A204.1 (cell line): Measurements from ENCODE around the gene EVL.

Experiments
- FAIRE-seq: peaks from 2 replicates; lab custom pipeline; 2012; peaks lifted over from hg19 to GRCh38; lab: Jason Lieb, UNC

EVL gene

DNA sequence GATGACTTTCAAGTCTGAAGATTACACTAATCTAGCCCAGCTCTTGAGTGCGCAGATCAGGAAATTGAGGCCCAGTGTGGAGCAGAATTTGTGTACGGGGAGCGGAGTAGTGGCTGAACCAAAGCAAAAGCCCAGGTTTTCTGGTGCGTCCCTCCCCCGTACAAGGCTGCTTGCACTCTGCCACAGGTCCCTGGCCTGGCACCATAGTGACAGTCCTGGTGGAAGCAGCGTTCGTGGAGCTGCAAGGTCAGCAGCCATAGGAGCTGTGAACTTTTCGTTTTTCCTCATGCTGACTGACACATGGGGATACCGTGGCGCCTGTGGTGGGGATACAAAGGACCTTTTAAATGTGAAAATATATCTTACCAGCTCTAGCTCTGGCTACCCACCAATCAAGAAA is 1.7 kb downstream of the EVL start:
- no peak for FAIRE-seq

DNA sequence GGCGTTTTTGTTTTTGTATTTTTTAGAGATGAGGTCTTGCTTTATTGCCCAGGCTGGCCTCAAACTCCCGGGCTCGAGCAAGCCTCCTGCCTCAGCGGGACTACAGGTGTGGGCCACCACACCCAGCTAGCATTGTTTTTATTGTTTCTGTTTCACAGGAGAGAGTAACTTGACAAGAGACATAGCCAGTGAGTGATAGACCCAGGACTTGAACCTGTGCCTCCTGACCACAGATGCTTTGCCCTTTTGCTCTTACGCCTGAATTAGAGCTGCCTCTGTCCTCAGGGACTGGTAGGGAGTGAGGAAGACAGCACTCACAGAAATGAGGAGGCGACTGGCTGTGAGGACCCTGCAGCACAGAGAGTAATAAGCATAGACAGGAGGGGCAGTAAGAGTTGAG is 2.3 kb downstream of the EVL start:
- no peak for FAIRE-seq

DNA sequence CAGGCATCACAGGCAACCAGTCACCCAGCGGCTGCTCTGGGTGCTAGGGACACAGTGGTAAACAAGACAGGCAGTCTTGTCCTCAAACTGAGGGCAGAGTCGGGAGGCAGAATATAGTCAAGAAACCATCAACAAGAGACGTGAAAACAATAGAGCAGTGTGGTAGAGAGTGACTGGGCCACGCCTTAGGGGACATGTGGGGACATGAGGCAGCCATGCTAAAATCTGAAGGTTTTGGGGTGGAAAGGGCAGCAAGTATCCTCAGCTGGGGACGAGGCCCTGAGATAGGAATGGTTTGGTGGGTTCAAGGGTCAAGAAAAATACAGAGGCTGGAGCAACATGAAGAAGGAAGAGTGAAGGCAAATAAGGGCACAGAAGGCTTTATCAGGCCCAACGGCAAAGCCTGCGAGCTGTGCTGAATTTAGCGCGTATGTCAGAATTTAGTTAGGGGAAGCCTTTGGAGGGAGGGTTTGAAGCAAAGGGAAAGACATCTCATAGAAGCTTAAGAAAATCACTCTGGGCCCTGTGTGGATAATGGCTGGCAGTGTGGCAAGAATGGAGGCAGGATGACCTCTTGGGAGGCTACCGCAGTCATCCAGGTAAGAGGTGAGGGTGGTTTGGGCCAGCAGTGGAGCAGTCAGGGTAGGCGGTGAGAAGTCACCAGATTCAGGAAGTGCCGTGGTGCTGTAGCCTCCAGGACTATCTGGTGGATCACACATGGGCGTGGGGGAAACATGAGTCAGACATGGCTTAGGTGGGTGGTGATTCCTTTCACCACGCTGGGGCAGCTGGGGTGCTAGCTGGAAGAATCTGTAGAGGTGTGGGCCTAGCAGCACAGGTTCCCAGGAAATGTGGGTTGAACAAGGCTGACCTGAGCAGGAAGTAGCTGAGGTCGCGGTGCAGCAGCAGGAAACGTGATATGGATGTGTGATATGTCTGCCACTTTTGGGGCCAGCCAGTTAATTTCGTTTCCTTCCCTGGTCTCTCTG is 3.0 kb downstream of the EVL start:
- no peak for FAIRE-seq

DNA sequence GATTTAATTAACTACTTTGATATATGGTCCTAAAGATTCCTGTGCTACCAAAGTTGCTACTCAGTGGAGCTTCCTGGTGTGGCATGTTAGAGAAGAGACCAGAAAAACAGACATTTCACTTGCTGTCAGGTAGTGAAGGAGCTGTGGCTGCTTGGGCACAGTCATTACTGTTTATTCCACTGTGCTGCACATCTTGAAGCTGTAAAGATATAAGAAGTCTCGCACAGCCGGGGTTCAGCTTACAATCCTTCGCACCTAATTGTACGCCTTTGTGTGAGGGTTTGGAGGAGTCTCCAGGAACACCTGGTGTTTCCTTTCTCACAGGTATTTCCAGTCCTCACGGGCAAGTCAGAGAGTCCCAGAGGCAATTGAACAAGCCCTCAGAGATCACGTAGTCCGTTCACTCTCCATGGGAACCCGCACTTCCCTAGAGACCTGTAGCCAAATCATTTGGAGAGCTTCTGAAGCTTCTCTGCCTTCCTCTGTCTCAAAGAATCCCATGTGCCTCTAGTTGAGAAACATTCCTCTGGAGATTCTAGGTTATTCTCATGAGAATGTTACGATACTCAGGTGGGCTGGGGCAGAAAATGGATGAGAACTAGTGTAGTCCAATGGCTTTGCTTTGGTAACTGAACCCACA is 4.1 kb downstream of the EVL start:
- FAIRE-seq, result no peak

DNA sequence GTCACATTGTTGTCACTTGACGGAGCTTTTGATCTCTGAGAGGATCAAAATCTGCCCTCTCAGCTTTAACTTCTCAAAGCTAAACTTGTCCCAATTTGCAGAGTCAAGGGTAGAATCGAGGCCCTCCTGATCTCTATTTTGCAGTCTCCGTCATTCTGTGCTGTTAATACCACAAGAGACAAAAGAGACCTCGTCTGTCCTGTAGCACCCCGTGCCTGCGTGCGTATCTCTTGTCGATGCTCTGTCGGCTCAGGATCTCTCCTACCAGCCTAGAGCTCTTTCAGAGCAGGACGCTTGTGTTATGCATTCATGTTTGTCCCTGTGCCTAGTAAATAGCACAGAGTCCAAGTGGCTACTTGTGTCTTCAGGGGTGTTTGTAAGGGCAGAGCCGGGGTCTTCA is 5.1 kb downstream of the EVL start:
- FAIRE-seq, result no peak

DNA sequence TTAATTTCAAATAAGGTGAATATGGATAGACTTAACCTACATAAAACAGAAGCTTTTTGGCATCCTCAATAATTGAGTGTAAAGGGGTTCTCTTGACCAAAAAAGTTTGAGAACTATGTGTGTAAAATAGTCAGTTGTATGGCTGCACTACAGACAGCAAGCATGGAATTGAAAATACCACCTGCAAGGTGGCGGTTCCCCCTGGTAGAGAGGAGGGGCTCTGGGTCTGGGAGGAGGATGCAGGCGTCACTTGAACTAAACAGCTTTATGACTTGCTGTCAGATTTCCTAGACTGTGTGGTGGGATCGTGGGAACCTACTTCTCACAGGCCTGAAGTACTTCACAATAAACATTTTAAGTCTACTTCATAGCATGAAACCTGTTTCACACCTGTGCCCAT is 6.3 kb downstream of the EVL start:
- FAIRE-seq, result no peak

DNA sequence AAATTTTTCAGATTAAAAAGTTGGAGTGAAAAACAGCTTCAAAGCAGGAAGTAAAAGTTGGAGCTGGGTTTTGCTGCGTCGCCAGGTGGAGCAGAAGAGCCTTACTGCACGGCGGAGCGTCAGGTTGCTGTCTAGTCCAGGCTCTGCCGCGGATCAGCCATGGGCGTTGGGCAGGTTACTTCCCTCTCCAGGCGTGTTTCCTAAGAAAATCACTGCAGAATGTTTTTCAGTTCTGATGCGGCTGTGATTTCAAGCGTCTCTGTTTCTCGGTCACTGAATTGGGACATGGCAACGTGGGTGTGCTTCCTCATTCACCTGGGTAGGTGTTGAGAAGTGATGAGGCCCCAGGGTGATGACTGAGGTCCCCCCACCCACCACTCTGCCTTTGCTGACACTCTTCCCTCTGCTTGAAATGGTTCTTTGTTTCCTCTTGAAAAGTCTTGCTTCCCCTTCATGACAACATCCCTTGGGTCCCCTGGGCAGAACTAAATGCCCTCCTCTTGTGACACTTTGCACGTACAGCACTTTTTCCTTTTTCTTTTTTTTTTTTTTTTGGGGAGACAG is 7.6 kb downstream of the EVL start:
- FAIRE-seq, result no peak

DNA sequence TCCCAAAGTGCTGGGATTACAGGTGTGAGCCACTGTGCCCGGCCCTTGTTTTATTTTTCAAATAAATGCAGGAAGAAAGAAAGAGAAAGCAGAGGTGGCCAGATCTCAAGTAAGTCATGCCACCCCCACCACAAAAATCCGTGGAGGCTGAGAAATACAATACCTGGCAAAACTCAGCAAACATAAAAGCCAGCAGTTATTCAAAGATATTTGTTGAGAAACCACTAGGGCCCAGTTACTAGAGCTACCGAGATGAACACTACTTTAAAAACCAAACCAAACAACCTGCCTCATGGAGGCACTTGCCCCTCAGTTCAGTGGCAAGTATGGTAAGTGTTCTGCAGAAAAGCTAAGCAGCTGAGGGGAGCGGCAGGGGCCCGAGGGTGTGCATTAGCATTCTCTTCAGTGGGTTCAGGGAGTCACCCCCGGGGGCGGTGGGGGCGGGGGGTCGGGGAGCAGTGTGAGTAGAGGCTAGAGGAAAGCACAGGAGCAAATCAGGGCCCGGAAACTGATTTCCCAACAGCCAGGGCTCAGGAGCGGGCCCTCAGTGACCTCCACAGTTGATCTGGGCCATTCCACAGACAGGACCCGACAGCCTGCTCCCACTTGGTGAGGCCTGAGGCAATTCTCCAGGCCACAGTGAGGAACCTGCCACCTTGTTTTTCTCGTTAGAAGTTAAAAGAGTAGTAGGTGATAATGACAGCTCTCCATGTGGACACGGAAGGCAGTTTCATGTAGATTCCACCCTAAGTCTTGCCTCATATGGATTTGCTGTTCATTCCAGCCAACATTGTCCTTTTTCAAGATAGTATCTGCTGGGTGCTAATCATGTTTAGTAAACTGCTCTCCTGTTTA is 8.6 kb downstream of the EVL start:
- FAIRE-seq, result no peak

DNA sequence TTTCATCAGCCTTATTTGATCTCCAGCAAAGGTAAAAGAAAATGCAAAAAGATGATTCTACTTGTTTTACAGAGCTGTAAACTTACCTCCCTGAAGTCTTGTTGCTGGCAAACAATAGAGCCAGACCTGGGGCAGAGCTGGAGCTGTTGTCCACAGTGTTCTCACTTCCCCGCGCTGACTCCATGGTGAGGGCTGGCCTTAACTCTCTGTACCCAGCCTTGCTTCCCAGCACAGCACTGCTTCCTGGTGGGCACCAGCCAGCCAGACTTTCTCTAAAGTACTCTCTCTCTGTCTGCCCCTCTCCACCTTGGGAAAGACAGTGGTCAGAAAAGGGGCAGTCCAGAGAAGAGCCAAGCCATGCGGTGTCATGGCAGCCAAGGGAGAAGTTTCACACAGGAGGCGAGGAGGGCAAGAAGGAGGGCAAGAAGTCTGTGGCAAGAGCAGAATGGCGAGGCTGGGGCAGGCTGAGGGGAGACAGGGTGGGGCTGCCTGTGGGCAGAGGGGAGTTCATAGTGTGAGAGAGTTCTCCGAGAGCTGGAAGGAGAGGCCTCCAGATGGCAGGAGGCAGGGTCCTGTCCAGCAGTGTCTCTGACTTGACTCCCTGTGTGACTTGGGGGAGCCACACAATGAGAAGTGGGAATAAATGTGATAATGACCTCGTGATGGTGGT is 9.3 kb downstream of the EVL start:
- FAIRE-seq, result no peak

DNA sequence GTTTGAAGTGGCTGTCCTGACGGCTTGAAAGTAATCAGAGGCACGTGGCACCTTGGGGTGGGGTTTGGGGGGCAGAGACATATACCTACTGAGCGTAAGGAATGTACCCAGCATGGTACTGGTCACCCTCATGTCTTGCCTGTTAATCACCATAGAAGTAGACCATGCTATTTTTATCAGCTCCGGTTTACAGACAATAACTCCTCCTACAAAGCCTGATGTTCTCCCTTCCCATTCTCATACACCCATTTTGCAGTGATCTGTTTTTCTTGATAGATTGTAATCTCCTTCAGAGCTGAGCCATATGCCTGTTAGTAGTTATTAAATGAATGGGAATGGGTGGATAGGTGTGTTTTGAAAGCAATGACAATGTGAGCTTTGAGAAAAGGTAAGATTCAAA is 10.5 kb downstream of the EVL start:
- FAIRE-seq, result no peak

DNA sequence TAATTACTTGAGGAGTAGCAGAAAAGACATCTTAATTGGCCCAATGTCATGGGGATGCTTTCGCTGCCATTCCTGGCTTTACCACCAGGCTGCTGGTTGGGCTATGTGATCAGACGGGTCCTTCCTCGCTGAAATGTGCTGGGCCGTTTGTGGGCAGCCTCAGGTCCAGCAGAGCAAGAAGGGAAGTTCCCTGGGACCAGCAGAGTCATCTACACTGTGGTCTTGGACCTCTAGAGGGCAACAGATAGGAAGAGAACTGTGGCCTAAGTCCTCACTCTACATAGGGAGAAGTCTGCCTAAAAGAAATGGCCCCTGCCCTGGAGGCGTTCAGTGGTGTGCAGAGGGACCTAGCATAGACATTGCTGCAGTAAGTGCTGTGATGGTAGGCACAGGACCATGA is 10.9 kb downstream of the EVL start:
- no peak for FAIRE-seq

DNA sequence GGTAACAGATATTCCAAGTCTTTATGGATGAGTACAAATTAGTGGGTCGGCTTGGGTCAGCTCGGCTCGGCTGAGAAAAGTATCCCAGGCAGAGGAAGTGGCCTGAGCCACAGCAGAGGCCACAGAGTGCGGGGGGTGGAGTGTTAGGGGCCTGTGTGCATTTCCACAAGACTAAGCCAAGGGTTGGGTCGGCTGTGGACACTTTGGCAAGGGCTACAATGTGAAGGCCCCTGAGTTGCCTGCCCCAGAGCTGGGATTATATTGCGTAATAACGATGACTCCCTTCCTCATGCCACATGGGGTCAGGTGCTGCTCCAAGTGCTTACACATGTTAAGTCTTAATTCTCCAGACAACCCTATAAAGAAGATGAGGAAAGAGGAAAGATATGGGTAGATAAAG is 11.4 kb downstream of the EVL start:
- no peak for FAIRE-seq

DNA sequence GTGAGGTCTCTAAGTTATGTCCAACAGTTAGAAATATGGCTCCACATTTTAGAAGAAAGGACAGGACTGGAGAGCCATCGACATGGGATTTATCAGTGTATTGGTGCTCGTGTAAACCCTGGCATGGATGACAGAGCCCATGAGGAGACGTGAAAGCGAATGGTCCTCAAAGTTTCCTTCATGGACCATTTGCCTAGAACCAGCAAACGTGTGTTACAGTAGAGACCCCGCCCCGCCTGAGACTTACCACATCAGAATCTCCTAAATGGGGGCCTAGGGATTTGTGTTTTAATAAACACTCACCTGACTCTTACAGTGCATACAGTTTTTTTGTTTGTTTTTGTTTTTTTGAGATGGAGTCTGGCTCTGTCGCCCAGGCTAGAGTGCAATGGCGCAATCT is 12.2 kb downstream of the EVL start:
- no peak for FAIRE-seq

DNA sequence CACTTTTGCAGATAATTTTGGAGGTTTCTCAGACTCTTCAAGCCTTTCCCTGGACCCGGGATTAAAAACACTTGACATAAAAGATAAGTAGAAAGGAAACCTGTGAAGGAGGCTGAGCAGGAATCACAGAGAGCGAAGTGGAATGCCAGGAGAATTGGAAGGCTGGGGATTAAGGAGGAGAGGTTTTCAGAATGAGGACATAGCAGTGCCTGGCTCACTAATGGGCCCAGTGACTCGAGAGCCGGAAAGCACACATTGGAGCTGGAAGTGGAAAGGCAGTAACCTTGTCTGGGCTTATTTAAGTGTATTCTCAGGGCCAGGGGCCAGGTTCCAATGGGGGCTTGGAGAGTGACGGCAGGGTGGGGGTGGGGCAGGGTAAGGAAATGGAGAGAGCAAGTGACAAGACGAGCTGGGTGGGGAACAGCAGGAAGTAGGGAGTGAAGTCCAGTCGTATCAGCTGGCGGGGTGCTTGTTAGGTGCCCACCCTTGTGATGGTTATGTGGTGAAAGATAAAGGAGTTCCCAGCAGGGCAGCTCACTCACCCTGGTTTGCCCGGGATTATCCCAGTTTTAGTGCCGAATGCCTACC is 13.1 kb downstream of the EVL start:
- no peak for FAIRE-seq

DNA sequence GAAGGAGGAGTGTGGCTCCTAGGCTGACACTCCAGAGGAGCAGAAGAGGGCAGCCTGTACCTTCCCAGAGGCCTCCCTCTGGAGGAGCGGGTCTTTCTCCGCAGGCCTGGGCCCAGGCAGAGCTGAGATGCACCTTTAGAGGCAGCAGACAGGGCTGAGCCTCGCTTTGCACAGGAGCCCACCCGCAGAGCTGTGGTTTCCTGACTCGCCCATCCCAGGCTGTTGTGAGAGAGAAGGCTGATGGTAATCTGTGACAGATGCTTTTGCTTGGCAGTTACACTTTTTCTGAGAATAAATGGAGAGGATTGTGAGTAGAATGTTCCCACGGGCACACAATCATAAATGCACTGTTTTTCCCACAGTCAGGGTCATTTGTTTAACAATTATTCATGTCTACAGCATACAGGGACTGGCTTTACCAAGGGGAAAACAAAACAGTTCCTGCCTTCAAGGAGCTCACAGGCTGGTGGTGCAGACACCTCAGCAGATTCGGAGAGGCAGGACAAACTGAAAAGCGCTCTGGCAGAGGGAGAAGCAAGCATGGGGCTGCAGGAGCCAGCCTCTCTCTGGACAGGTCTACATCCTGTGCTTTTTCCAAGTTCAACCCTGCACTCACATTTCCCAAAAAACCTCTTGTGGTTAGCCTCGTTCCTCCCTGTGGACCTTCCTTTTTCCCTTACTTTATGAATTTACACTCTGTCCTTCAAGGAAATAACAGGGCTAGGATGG is 13.9 kb downstream of the EVL start:
- FAIRE-seq, result no peak

DNA sequence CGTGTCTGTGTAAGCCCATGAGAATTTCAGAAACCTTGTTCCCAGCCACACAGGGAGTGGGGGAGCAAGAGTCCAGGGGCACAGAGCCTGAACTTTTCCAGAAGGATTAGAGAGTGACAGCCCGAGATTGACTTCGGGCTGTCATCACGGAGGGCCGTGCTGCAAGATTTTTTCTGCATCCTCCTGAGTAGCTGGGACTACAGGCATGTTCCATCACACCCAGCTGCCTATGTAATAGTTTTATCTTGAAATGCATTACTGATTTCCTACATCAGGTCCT is 14.4 kb downstream of the EVL start:
- FAIRE-seq, result no peak

DNA sequence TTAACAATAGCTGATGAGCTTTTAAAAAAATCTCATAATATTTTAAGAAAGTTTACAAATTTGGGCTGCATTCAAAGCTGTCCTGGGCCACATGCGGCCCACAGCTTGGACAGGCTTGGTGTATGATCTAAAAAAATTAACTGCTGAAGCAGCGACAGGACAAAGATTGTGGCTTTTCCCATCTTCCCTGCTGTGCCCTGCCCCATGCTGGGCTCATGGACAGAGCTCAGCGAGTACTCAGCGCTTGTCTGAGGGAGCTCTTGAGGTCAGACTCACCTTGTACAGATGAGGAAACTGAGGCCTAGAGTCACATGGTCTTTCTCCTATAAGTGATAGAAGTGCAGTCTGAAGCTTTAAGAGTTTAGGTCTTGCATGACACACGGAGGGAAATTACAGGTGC is 15.0 kb downstream of the EVL start:
- FAIRE-seq, result no peak

DNA sequence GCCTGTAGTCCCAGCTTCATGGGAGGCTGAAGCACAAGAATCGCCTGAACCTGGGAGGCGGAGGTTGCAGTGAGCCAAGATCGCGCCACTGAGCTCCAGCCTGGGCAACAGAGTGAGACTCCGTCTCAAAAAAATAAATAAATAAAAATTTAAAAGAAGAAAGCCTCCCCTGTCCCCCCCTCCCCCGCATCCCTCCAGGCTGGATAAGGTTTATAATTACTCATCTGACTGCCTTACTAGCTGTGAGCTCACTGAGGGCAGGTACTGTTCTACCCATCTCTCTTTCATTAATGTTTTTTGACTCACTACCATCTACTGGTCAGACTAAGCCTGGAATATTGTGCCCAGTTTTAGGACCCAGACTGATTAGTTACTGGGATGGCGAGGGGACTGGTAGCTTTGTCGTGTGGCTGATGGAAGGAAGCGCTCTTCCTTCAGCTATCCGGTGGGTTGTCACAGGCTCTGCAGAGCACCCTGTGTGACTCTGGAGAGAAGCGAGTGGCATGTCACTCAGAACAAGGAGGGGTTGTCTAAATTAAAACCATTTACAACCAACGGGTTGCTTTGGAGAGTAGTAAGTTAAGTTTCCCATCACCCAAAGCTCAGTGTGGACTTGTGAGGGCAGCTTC is 16.9 kb downstream of the EVL start:
- FAIRE-seq, result no peak

DNA sequence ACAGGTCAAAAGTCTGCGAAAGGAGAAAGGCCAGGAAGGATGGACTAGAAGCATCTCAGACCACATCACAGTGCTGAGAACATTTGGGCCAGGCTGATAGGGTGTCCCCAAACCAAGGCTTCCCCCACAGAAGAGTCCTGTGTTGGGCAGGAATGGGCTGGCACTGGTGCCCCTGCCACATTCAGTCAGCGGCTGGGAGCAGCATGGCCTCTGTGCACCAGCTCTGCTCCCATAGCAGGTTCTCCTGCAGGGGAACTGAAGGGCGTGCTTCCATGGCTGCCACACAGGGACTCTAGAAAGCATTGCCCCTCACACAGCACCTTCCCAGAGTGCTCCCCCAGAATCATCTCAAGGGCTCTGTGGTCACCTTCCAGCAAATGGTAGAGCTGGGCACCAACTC is 17.5 kb downstream of the EVL start:
- FAIRE-seq, result no peak

DNA sequence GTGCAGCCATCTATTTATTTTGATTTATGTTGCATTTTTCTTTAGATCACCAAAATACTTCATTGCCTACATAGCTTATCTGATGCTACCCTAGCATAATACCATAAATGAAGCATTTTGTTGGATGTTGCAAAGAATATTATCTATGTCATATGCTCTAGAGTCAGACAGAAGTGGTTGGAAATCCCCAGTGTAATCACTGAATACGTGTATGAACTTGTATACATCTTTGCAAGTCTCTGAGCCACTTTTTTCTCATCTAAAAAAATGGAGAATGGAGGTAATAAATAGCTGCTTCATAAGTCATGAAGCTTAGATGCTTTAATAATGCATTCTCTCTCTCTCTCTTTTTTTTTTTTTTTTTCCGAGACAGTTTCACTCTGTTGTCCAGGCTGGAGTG is 18.5 kb downstream of the EVL start:
- no peak for FAIRE-seq

DNA sequence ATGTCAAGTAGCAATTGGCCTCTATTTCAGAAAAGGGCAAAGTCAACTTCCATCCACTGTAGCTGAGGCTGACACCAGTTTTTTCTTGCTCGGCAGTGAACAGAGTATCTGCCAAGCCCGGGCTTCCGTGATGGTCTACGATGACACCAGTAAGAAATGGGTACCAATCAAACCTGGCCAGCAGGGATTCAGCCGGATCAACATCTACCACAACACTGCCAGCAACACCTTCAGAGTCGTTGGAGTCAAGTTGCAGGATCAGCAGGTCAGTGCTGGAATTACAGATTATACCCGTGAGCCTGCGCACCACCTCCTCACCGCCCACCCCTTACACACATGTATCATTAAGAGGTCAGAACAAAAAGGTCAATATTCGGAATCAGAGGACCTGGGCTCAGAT is 19.4 kb downstream of the EVL start:
- FAIRE-seq, result no peak
